Umbilical cord (tissue), 2 donors: ENCODE results near the gene SELENOO. TPM values are rescaled to one million over a fixed set of nuclear protein-coding genes. Genes with fewer than 3 reads are reported as not detected.

ENCODE experiments used
- DNase-seq: peaks from one replicate; pipeline ENCODE4 v3.0.0-alpha.2; 2015; ENCODE audit warnings: low spot score
- total RNA-seq: library from RNA; depleted of rRNA; stranded (reverse); fragments of >200 nt; gene quantifications from one replicate; pipeline ENCODE4 v1.2.3, GENCODE V29; 2014; ENCODE audit warnings: low replicate concordance; ENCODE audit not compliant: insufficient read depth

The SELENOO gene
- total RNA-seq, 1 donor from 2014 or later: 6.3 TPM

GRCh38 chr22:50216684-50217520 lies 16.1 kb downstream of the SELENOO start:
- no peak for DNase-seq

GRCh38 chr22:50217543-50218152 lies 16.8 kb downstream of the SELENOO start:
- no peak for DNase-seq

GRCh38 chr22:50218153-50218995 lies 17.6 kb downstream of the SELENOO start:
- DNase-seq: no peak

- DNase-seq: peak; percentile 48
Measured at GRCh38 chr22:50218996-50219727, 18.4 kb downstream of the SELENOO start.

- DNase-seq: no peak
Measured at GRCh38 chr22:50219800-50220602, 19.2 kb downstream of the SELENOO start.

GRCh38 chr22:50220603-50221409 lies 20.0 kb downstream of the SELENOO start:
- no peak for DNase-seq

- no peak for DNase-seq
Measured at GRCh38 chr22:50221410-50222300, 20.8 kb downstream of the SELENOO start.

- DNase-seq: no peak
Measured at GRCh38 chr22:50222508-50222907, 21.7 kb downstream of the SELENOO start.

- DNase-seq: no peak
Measured at GRCh38 chr22:50224071-50224470, 23.3 kb downstream of the SELENOO start.

GRCh38 chr22:50225200-50225969 lies 24.6 kb downstream of the SELENOO start:
- DNase-seq: no peak

GRCh38 chr22:50226063-50226874 lies 25.5 kb downstream of the SELENOO start:
- no peak for DNase-seq

- no peak for DNase-seq
Measured at GRCh38 chr22:50226875-50227165, 26.0 kb downstream of the SELENOO start.

GRCh38 chr22:50227579-50228215 lies 26.9 kb downstream of the SELENOO start:
- no peak for DNase-seq

- DNase-seq: no peak
Measured at GRCh38 chr22:50228366-50228765, 27.6 kb downstream of the SELENOO start.

- no peak for DNase-seq
Measured at GRCh38 chr22:50229370-50229769, 28.6 kb downstream of the SELENOO start.

- no peak for DNase-seq
Measured at GRCh38 chr22:50232481-50233151, 31.8 kb downstream of the SELENOO start.
